Tibial artery (tissue), 4 donors: ENCODE measurements around the gene AKAP10.
"Not testable (repeated sequence)": the region's sequence is repeated elsewhere in the genome, so short reads cannot be mapped to it uniquely, and the experiment has no call there.

Experiments used
- DNase-seq, 2 donors: peaks; one replicate each; pipeline ENCODE4 v3.0.0-alpha.2; 2019
- H3K27ac ChIP-seq, 2 donors: fragments of 200-600 bp; sonication (generic) in 1 of 2; 1 replicate in 1 of 2; 2 replicates in 1 of 2; pipeline ENCODE4 v1.5.1; 2018 to 2019; ENCODE audit warnings: mild to moderate bottlenecking in 1 of 2
- H3K27me3 ChIP-seq, 2 donors: fragments of 200-600 bp; sonication (generic) in 1 of 2; one replicate each; pipeline versions ENCODE4 v1.5.1 to v1.6.0; 2016 to 2019
- H3K36me3 ChIP-seq, 3 donors: fragments of 200-600 bp; sonication (generic) in 2 of 3; one replicate each; pipeline ENCODE4 v1.5.1; 2016 to 2019; ENCODE audit warnings: mild to moderate bottlenecking in 2 of 3
- H3K4me1 ChIP-seq, 4 donors: fragments of 200-600 bp; sonication (generic) in 2 of 4; 1 replicate in 3 of 4; 2 replicates in 1 of 4; pipeline ENCODE4 v1.5.1; 2016 to 2019
- H3K4me3 ChIP-seq, 2 donors: fragments of 200-600 bp; sonication (generic) in 1 of 2; 1 replicate in 1 of 2; 2 replicates in 1 of 2; pipeline ENCODE4 v1.5.1; 2018 to 2019; ENCODE audit warnings: mild to moderate bottlenecking in 2 of 2
- H3K9me3 ChIP-seq, 3 donors: fragments of 200-600 bp; sonication (generic) in 1 of 3; one replicate each; pipeline ENCODE4 v1.5.1; 2016 to 2019
- intact Hi-C: fragments of 100-400 bp; cut with DNase I; formaldehyde crosslinking; loops from one replicate; pipeline ENCODE4 v1.15.0; 2023; ENCODE audit warnings: low total_unique reads
- TF ChIP-seq, protein P1 (sequence below), 2 experiments: fragments of 200-600 bp in 1 of 2; fragments of 450-650 bp in 1 of 2; IDR thresholded peaks; one replicate each; pipeline ENCODE4 v1.5.1; 2017 to 2019; ENCODE audit warnings: antibody characterized with exemption in 2 of 2, mild to moderate bottlenecking in 1 of 2, moderate library complexity in 1 of 2

Gene AKAP10

DNA sequence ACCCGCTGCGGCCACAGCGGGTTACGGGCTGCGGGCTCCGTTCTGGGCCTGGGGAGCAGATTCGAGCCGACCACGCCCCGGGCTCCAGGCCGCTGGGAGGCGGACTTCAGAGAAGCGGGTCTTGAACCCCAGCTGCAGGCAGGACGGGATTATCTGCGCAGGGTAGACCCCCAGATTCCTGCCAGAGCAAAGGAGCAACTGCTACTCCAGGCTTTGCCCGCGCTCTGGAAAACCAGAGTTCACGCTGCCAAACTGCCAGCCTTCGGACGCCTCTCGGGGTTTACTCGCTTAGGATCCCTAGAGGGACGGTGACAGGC lies 109.6 kb downstream of the AKAP10 start:
- Histone ChIP-seq H3K36me3 (peaks cover 0 to 2% (median 0%) of the 10 kb centered on the region in 3 donors), H3K27me3 (no peaks in the 10 kb centered on the region), H3K4me3 (peak overlapping the region; percentile 76 to 87), H3K9me3 (no peaks in the 10 kb centered on the region), H3K4me1 (peaks cover 0 to 20% (median 9%) of the 10 kb centered on the region in 4 donors), H3K27ac (peak overlapping the region; percentile 85 to 88)
- TF ChIP-seq, protein P1, sequence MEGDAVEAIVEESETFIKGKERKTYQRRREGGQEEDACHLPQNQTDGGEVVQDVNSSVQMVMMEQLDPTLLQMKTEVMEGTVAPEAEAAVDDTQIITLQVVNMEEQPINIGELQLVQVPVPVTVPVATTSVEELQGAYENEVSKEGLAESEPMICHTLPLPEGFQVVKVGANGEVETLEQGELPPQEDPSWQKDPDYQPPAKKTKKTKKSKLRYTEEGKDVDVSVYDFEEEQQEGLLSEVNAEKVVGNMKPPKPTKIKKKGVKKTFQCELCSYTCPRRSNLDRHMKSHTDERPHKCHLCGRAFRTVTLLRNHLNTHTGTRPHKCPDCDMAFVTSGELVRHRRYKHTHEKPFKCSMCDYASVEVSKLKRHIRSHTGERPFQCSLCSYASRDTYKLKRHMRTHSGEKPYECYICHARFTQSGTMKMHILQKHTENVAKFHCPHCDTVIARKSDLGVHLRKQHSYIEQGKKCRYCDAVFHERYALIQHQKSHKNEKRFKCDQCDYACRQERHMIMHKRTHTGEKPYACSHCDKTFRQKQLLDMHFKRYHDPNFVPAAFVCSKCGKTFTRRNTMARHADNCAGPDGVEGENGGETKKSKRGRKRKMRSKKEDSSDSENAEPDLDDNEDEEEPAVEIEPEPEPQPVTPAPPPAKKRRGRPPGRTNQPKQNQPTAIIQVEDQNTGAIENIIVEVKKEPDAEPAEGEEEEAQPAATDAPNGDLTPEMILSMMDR (IDR thresholded peaks at IDR 0.05) = no peak
- no peak for DNase-seq
- intact Hi-C loops = no loop called here

DNA sequence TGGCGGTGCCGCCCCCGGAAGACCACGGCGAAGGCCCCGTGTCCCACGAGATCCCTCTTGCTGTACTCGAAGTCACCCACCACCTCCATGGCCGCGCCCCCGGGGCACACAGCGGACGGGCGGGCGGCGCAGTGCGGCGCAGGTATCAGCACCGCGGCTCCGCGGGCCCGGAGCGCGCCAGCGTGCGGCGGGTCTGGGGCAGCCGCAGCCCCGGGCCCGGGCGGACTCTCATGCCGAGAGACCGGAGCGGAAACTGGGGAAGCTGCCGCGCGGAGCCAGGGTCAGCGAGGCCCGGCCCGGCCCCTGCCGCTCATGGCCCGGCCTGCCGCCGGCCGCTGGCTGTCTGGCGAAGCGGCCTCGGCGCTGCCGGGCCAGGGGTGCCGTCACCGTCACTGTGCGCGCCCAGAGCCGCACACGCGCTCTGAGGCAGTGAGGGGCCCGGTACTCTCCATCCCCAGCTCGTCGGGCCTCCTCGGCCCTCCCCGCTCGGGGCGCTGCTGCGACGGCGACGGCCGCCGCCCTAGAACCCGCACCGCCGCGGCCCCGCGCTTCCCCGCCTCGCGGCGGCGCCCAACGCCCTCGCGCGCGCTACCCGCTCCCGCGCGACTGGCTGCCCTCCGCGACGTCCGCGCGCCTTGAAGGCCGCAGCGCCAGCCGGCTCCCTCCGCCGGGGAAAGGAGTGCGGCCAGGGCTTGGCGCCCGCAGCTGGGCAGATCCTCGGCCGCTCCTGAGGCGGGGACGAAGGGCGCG lies 110.1 kb downstream of the AKAP10 start, which contains the start of gene ULK2:
Gene ULK2 (minus strand): TSS at position 608 of the 750 bp plus-strand sequence. CDS start 519 bp downstream, at position 89.
- TF ChIP-seq, protein P1 (IDR thresholded peaks at IDR 0.05) = no peak
- H3K27me3 ChIP-seq = no peaks in the 10 kb centered on the region
- H3K9me3 ChIP-seq = no peaks in the 10 kb centered on the region
- H3K27ac ChIP-seq = peak within 1 kb of the TSS; percentile 85 to 88
- peak; percentile 28 to 76 for DNase-seq
- intact Hi-C loops = no loop called here
- peak within 1 kb of the TSS; percentile 76 to 87 for H3K4me3 ChIP-seq
- H3K4me1 ChIP-seq = peaks cover 0 to 20% (median 9%) of the 10 kb centered on the region in 4 donors
- peaks cover 0 to 7% (median 4%) of the 10 kb centered on the region in 3 donors for H3K36me3 ChIP-seq

DNA sequence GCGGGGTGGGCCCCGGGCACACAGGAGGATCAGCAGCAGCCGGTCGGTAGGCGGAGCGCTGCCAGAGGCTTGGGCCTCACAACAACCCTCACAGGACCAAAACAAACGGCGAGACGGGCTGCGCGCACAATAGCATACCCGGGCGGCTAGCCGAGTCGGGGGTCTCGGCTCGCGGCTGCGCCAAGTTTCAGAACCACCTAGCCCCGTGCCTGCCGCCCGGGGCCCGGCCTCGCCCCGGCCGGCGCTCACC lies 110.6 kb downstream of the AKAP10 start:
- Histone ChIP-seq H3K4me3 (peak overlapping the region; percentile 76 to 87), H3K27ac (peak overlapping the region; percentile 85 to 88), H3K4me1 (peaks cover 0 to 20% (median 9%) of the 10 kb centered on the region in 4 donors), H3K27me3 (no peaks in the 10 kb centered on the region), H3K36me3 (peaks cover 0 to 11% (median 9%) of the 10 kb centered on the region in 3 donors), H3K9me3 (no peaks in the 10 kb centered on the region)
- peak; percentile 71 to 86 for DNase-seq
- intact Hi-C loops = no loop called here
- TF ChIP-seq, protein P1 (IDR thresholded peaks at IDR 0.05) = peak in 1 of 2 experiments; percentile 25

DNA sequence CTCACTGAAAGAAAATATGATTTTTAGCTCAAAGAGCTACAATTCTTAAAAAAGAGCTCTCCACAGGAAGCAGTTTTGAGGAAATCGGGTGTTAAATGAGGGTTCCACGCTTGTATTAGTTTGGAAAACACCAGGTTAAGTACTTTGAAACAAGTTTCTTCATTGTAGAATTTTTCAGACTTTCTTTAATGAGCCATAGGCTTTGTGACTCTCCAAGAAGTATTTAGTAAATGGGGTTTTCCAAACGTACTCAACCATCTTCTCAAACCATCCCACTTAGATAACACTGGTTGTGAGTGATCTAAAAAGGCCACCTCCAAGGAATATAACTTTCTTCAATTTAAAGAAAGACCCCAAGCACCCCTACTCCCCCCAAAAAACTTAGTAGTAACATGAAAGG lies 112.6 kb downstream of the AKAP10 start:
- TF ChIP-seq, protein P1 (IDR thresholded peaks at IDR 0.05) = no peak
- Histone ChIP-seq H3K9me3 (no peaks in the 10 kb centered on the region), H3K4me3 (no peak overlapping the region), H3K27me3 (no peaks in the 10 kb centered on the region), H3K27ac (no peak overlapping the region), H3K36me3 (peaks cover 8 to 26% (median 21%) of the 10 kb centered on the region in 3 donors), H3K4me1 (peaks cover 0 to 20% (median 9%) of the 10 kb centered on the region in 4 donors)
- intact Hi-C loops = no loop called here
- DNase-seq = no peak

DNA sequence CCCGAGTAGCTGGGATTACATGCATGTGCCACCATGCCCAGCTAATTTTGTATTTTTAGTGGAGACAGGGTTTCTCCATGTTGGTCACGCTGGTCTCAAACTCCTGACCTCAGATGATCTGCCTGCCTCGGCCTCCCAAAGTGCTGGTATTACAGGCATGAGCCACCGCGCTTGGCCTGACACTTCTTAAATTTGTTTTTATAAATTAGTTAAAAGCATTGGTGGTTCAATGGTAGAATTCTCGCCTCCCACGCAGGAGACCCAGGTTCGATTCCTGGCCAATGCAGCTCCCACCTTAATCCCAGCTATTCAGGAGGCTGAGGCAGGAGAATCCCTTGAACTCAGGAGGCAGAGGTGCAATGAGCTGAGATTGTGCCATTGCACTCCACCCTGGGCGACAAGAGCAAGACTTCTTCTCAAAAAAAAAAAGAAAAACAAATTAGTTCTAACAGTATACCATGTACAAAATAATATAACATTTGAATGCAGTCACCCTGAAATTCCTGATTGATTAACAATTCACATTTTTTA lies 116.9 kb downstream of the AKAP10 start:
- intact Hi-C loops, DNase-seq: not testable (repeated sequence)

DNA sequence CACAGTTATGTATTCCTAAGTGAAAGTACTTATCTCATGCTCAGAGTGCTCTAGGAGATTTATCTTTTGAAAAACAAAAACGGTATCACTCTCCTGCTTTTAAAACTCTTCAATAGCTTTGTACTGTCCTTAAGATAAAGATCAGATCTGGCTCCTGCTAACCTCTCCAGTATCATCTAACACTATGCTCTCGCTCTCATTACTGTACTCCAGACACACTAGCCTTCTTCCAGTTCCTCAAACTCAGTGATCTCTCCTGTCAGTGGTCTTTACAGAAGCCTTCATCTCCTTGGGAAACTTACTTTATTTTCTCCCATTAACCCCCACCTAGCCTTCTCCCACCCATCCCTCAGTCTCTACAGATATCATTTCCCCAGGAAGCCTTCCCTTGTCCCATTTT lies 120.0 kb downstream of the AKAP10 start:
- no peak overlapping the region for H3K4me3 ChIP-seq
- H3K4me1 ChIP-seq = no peaks in the 10 kb centered on the region
- no peaks in the 10 kb centered on the region for H3K27me3 ChIP-seq
- intact Hi-C loops = no loop called here
- no peaks in the 10 kb centered on the region for H3K9me3 ChIP-seq
- TF ChIP-seq, protein P1 (IDR thresholded peaks at IDR 0.05) = no peak
- DNase-seq = no peak
- H3K36me3 ChIP-seq = peaks cover 10 to 51% (median 39%) of the 10 kb centered on the region in 3 donors
- no peak overlapping the region for H3K27ac ChIP-seq

More for the DNA sequence above, 116.9 kb downstream of the AKAP10 start:
- not testable (repeated sequence) for H3K9me3 ChIP-seq, H3K27ac ChIP-seq, H3K4me1 ChIP-seq, H3K27me3 ChIP-seq, H3K4me3 ChIP-seq
- H3K36me3 ChIP-seq = peaks cover 9 to 47% (median 45%) of the 10 kb centered on the region in 3 donors
